GM19238 (cell line): ENCODE results near the gene POU5F1.
"Not testable (repeated sequence)": the region's sequence is repeated elsewhere in the genome, so short reads cannot be mapped to it uniquely, and the experiment has no call there.

ENCODE experiments used
- DNase-seq: peaks from one replicate; pipeline ENCODE4 v3.0.0; 2011; ENCODE audit warnings: low spot score; ENCODE audit not compliant: insufficient read length

POU5F1 gene

DNA sequence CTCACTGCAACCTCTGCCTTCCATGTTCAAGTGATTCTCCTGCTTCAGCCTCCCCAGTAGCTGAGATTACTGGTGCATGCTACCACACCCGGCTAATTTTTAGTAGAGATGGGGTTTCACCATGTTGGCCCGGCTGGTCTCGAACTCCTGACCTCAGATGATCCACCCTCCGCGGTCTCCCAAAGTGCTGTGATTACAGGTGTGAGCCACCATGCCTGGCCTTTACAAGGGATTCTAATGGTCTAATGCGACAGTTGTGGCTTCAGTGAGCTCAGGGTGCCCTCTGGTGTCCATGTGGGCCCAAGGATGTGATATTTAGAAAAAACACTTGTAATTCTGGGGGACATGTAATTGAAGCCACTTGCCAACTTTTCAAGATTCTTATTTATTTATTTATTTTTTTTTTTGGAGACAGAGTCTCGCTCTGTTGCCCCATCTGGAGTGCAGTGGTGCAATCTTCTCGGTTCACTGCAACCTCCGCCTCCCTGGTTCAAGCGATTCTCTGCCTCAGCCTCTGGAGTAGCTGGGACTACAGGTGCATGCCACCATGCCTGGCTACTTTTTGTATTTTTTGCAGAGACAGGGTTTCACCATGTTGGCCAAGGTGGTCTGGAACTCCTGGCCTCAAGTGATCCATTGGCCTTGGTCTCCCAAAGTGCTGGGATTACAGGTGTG, 22.1 kb upstream of the POU5F1 start:
- not testable (repeated sequence) for DNase-seq

- no peak for DNase-seq
Observed at GRCh38 chr6:31190488-31190887, 20.0 kb upstream of the POU5F1 start.

- not testable (repeated sequence) for DNase-seq
Observed at GRCh38 chr6:31189223-31189622, 18.7 kb upstream of the POU5F1 start.

DNA sequence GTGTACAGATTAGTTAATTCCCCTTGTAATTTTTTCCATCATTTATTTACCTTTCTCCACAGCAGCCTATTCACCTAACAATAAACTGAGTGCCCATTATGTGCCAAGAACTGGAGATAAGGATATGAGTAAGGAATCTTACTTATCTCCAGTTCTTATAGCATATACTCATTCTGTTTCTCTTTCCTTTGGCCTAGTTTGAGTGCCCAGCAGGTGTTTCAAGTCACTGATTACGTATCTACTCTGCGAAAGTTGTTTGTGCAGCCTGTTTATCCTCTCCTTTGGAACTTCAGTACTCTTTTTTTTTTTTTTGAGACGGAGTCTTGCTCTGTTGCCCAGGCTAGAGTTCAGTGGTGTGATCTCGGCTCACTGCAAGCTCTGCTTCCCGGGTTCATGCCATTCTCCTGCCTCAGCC, 17.3 kb upstream of the POU5F1 start:
- no peak for DNase-seq

DNA sequence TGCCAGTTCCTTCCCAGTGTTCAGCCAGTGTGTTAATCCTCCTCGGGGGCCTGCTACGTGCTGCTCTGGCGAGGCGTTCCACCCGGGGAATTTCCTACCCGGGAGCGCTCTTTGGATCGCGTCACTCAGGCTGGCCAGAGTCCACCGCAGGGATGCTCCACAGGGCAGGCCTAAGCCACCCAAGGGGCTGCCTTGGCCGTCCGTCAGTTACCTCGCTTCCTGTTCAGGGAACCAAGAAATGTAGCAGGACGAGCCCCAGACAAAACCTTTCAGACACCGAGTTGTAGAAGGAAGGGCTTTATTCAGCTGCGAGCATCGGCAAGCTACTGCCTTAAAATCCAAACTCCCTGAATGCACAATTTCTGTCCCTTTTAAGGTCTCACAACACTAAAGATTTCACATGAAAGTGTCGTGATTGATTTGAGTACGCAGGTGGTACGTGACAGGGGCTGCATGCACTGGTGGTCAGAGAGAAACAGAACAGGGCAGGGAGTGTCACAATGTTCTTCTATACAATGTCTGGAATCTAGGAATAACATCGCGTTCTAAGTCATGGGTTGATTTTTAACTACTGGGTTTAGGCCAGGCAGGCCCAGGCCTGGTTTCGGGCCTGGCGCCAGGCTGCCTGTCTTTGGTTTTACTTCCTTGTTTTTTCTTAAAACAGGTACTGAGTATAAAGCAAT, 15.7 kb upstream of the POU5F1 start:
- no peak for DNase-seq

- not testable (repeated sequence) for DNase-seq
Observed at GRCh38 chr6:31185695-31186051, 15.2 kb upstream of the POU5F1 start.

- not testable (repeated sequence) for DNase-seq
Observed at GRCh38 chr6:31183859-31184258, 13.4 kb upstream of the POU5F1 start.

DNA sequence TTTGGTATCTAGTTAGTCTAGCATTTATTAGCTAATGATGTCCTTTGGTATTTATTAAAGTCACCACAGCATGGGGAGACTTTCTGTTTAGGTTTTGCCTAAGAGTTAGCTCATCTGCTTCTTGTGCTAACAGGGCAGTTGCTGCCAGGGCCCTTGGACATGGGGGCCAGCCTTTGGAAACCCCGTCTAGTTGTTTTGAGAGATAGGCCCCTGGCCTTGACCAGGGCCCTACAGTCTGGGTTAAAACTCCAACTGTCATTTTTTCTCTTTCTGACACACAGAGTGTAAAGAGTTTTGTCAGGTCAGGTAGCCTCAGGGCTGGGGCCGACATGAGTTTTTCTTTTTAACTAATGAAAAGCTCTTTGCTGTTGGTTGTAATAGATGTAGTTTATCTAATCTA, 12.8 kb upstream of the POU5F1 start:
- DNase-seq, result not testable (repeated sequence)

DNA sequence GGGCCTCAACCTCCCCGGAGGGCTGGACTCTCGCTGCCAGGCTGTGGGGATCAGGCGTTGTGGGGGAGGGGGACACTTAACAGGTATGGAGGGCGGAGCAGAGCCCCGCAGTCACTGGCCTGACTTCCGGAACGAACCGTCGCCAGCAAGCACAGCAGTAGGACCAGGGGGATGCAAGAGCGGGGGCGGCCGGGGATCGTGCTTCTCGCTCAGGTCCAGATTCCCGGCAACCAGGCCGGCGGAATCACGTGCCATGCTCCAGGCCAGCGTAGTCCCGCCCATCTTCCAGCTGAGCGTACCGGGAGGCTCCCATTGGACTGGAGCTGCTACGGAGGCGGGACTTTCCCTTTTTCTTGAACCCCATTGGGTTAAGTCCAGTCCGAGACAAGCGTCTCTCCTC, 10.0 kb upstream of the POU5F1 start:
- DNase-seq, result no peak

- DNase-seq, result no peak
Observed at GRCh38 chr6:31179896-31180295, 9.4 kb upstream of the POU5F1 start.

- DNase-seq, result no peak
Observed at GRCh38 chr6:31179042-31179386, 8.5 kb upstream of the POU5F1 start.

- DNase-seq, result no peak
Observed at GRCh38 chr6:31178143-31179041, 7.9 kb upstream of the POU5F1 start.

DNA sequence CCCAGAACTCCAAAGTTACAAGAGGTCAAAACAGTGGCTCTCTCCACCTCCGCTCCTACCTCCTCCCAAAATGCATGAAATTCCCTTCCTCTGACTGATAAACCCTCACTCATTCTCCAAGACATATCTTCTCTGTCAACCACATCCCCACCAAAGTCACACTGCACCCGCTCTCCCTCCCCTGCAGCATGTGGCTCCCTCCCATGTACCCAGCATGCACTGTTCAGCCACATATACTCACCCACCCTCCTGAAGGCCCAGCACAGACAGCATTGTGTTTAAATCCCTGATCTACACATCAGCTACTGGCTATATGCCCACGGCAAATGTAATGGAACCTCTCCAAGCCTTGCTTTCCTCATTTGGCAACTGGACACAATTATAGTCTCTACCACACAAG, 5.5 kb upstream of the POU5F1 start:
- no peak for DNase-seq

- no peak for DNase-seq
Observed at GRCh38 chr6:31174378-31174777, 3.9 kb upstream of the POU5F1 start.

GRCh38 chr6:31173406-31173805, 2.9 kb upstream of the POU5F1 start:
- no peak for DNase-seq

DNA sequence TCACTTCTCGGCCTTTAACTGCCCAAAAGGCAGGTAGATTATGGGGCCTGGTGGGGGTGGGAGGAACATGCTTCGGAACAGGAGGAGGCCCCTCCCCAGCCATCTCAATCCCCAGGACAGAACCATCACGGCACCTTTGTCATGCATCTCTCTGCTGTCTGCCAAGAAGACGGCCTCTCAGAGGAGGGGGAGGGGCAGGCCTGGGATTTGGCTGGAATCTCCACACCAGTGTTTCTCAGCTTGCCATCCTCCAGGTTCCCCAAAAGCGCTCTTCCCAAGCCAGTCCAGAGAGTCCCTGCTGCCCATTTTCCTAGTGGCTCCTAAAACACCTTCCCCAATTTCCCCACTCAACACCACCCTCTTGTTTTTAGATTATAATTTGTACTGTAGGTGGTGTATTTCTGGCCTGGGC, 2.5 kb upstream of the POU5F1 start:
- DNase-seq, result no peak

DNA sequence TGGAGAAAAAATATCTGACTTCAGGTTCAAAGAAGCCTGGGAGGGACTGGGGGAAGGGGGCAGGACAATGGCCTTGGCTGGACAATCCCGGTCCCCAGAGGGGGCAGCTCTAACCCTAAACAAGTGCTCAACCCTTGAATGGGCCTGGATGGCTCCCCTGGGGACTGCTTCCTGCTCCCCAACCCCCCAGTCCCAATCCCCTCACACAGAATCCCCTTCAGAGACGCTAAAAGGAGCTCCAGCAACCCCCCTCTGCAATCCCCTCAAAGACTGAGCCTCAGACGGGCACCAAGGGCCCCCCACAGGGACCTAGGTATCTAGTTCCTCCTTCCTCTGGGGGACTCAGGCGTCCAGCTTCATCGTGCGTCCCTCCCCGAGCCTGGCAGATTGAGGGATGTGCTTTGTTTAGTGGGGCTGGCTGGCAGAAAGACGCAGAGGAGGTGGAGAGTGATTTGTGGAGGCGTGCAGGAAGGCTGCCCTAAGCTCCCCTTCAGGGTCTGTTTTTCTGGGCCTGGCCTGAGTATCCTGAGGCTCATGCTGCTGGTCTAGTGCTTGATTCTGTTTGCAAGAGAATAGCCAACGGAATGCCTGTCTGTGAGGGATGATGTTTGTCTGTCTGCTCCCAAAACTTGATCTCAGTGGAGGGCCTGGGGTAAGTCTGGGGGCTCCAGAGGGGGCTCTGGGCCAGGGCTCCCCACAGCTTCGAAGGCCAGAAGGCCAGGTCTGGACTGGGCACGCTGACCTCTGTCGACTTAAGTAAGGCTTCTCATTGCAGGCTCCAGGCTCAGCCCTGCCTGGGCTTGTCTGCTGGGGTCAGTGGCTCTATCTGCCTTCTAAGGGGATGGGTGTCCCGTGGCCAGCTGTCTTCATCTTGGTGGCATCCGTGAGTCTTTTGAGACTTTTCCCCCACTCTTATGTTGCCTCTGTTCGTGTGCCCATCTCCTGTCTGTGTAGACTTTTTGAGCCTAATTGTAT, 1.7 kb upstream of the POU5F1 start:
- no peak for DNase-seq

- no peak for DNase-seq
Observed at GRCh38 chr6:31170987-31171671, 647 bp upstream of the POU5F1 start.

DNA sequence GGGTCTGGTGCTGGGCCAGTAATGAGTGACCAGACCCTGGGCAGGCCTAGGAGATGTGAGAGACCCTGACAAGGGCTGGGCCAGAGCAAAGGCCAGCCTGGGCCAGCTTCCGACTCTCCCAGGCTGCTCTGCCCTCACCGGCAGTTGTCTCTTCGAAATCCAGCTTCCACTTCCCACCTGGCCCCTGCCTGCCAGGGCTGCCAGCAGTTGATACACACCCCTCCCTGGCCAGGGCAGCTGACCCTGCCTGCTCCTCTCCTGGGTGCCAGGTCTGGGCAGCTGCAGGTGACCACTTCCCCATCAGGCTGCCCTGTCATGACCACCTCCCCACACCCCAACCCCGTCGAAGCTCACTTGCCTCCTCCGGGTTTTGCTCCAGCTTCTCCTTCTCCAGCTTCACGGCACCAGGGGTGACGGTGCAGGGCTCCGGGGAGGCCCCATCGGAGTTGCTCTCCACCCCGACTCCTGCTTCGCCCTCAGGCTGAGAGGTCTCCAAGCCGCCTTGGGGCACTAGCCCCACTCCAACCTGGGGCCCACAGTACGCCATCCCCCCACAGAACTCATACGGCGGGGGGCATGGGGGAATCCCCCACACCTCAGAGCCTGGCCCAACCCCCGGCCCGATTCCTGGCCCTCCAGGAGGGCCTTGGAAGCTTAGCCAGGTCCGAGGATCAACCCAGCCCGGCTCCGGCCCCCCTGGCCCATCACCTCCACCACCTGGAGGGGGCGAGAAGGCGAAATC, 453 bp downstream of the POU5F1 start:
- DNase-seq, result not testable (repeated sequence)
